ENCODE data around the gene NUBP2.

The NUBP2 gene

DNA sequence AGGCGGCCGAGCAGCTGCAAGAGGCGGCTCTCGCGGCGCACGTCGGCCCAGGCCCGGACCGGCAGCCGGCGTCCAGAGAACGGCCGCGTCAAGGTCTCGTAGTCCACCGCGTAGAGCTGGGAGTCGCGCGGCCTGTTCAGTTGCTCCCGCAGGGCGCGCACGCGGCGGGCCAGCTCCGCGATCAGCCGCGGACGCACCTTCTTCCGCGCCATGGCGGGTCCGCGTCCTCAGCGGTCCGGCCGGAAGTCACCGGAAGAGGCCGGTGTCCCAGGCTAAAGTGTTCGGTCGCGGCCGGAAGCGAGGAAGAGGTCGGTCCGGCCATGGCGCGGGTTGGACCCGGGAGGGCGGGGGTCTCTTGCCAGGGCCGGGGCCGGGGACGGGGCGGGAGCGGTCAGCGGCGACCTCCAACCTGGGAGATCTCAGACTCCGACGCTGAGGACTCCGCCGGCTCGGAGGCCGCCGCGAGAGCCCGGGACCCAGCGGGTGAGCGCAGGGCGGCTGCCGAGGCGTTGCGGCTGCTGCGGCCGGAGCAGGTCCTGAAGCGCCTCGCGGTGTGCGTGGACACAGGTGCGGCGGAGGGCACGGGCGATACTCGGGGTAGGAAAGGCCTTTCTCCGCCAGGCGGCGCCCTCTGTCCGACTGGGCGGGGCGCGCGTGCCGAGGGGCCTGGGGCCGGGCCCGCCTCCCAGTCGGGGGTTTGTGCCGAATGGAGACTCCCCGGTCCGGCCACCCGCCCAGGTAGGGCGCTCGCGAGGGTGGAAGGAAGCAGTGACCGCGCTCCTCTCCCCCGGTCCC lies 9.7 kb upstream of the NUBP2 start, which contains the start of gene MRPS34:
Gene MRPS34 (minus strand): TSS at position 227 of the 795 bp plus-strand sequence. CDS start 15 bp downstream, at position 212.
- peak; percentile 62 for DNase-seq

DNA sequence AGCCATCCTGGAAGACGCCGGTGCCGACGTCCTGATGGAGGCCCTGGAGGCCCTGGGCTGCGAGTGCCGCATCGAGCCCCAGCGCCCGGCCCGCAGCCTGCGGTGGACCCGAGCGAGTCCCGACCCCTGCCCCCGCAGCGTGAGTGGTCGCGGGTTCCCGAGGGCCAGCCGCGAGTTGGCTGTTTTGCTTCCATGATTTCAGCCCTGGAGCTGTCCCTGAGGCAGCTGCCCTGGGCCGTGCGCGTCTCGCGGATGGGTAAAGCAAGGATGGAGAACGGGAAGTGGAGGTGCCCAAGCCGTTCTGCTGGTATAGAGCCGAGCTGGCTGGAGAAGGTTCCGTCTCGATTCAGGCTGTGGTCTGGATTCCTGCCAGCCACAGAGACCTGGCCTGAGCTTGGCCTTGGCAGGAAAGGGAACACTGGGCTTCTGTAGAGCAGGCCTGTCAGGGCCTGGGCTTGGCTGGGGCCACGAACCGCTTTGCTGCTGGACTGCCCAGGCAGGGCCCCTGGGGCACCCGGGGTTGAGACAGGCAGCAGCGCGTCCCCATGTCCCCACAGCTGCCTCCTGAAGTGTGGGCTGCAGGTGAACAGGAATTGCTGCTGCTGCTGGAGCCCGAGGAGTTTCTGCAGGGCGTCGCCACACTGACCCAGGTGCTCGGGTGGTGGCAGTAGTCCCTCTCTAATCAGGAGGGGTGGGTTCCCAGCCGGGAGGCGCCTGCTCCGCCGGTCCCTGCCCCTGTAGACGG lies 8.9 kb upstream of the NUBP2 start:
- DNase-seq = no peak

DNA sequence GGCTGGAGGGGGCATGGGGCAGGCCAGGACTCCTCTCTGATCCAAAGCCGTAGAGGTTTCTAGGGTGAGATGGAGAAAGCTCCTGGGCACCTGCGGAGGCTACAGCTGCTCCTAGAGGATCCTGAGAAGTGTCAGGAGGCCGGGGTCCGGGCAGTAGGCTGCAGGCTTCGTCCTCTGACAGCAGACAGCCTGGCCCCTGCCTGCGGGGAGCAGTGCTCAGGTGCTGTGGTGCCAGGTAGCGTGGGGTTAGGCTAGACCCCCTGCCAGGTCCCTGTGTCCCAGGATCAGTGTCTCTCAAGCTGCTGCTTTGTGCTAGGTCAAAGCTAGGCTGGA lies 8.3 kb upstream of the NUBP2 start:
- DNase-seq = no peak

DNA sequence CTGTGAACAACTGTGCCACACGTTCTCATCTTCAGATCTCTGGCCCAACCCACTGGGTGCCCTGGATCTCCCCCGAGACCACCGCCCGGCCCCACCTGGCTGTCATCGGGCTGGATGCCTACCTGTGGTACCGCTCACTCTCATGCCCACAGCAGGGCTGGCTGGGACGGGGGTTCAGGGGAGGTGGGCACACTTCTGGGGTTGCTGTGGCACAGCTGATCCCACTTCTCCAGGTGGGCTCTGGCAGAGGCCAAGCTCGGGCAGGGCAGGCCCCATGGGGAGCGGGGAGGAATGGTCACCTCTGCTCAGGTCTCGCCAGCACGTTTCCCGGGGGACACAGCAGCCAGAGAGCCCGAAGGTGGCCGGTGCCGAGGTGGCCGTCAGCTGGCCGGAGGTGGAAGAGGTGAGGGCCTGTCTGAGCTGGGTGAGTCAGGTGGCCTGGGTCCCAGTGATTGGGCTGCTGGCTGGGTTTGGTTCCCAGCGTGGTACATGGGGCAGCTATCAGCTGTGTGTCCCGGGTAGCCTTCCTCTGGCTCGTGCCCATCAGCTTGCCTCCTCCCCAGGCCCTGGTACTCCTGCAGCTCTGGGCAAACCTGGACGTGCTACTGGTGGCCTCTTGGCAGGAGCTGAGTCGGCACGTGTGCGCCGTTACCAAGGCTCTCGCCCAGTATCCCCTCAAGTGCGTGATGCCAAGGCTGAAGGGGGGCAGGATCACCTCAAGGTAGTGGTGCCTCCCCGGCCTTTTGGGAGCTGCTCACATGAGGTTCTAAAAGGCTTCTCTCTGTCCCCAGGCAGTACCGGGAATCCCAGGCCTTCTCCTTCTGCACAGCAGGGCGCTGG lies 7.5 kb upstream of the NUBP2 start:
- no peak for DNase-seq

DNA sequence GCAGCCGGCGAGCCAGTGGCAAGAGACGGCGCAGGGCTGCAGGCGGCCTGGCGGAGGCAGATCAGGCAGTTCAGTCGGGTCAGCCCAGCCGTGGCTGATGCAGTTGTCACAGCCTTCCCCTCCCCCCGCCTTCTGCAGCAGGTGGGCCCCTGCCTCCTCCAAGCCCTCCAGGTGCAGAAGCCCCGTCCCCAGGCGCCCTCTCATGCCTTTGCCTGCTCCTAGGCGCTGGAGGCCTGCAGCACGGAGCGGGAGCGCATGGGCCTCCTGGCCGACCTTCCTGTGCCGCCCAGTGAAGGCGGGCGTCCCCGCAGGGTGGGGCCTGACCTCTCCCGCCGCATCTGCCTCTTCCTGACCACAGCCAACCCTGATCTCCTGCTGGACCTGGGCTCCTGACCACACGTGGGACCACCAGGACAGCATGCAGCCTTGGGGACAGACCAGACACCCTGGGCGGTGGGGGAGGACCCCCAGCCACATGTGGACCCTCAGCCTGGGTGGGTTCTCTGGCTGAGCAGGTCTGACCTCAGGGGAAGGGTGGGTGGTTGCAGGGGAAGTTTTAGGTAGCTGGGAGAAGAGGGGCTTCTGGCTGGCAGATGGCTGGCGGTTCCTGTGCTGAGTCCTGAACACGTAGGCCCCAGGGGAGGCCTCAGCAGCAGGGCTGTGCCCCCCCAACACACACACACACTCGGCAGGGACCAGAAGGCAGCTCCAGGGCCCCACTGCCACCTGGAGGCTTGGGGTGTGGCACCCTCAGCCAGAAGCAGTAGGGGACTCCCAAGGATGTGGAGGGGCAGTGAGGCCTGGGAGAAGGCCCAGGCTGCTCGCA lies 6.7 kb upstream of the NUBP2 start:
- no peak for DNase-seq

DNA sequence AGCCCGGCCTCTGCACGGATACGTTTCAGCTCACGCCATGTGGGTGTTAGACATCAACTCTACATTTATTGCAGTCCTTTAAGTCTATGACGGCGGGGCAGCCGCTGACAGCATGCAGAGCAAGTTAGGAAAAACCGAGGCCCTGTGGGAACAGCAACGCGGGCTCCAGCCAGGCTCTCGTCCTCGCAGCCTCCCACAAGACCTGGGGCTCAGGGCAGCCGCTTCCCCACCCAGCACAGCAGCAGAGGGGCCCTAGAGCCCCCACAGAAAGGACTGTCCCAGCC lies 6.1 kb upstream of the NUBP2 start:
- DNase-seq = no peak

DNA sequence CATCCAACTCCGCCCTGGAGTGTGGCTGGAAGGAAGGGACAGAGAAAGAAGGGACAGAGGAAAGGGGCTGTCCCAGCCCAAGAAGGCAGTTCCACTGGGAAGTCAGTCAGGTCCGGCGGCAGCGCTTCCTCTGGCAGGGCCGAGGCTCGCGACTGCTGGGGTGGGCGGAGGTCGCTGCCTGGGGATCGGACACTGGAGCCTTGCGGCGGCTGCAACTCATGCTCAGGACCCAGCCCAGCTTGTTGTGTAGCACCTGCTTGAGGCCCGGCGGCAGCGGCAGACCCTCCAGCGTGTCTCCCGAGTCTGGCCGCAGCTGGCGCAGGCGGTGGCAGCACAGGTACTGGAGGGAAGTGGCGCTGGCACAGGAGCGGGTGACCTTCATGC lies 5.8 kb upstream of the NUBP2 start:
- no peak for DNase-seq

DNA sequence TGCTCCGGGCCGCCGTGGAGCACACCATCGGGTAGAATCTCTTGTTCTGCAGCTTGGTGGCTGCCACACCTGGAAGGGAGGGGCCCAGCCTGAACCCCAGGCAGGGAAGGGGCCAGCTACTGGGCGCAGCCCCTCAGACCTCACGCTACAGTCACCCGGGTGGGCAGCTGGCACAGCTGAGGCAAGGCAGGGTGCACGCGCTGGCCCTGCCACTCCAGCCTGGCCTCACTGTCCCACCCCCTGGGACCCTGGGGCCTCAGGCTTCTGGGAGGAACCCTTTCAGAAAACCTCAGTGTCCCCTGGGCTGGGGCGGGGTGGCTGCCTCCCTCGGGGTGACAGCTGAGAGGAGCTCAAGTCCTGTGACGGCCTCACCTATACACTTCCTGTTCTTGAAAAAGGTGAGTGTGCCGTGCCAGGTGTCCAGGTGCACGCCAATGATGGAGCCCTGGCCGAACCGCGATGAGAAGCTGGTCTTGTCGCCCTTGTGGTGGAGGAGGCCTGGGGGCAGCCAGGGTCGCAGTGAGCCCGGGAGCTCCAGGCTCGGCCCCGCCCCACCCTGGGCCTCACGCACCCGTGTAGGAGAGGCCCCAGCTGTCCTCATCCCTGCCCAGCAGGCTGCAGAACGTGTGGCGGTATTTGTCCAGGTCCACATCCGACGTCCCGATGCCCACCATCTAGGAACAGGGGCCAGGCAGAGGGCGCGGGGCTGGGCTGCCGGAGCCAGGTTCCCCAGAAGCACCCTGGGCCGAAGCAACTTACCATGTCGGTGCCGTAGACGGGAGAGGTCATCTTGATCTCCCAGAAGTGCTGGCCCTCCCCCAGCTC lies 5.2 kb upstream of the NUBP2 start:
- DNase-seq = no peak

DNA sequence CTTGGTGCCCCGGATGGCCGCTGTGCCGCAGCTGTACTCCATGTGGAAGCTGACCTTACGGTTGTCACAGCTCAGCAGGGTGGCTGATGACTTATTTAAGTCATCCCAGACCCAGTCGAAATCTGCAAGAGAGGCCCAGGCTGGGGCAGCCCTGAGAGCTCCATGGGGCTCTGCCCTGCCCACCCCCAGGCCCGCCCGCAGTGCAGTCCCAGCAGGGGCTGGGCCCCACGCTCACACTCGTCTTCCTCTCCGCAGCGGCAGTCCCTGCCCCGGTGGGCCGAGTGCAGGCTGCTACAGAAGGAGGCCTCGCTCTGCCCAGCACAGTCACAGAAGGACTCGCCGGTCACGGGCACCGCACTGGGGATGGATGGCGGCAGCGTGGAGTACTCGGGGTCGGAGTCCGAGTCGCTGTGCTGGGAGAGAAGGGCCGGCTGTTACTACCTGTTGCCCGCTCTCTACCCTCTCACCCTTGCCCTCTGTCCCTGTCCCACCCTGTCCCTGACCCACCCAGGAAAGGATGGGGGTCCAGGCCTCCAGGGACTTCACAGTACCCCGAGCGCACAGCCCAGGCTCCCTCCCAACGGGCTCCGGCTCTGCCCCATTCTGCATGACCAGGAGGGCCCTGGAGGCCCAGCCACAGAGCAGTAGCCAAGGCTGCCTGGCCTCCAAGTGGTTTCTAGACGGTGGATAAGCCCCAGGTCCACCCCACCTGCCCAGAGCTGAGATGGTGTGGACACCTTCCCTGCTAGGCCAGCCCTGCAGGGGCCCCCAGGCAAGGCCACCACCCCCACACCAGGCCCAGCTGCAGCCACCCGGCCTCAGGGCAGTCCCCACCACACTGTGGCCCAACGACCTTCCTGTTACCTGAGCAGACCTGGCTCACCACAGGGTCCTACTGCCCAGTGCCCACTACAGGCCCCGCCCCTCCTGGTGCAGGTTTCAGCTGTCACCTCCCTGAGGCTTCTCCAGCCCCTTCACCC lies 4.3 kb upstream of the NUBP2 start:
- no peak for DNase-seq

DNA sequence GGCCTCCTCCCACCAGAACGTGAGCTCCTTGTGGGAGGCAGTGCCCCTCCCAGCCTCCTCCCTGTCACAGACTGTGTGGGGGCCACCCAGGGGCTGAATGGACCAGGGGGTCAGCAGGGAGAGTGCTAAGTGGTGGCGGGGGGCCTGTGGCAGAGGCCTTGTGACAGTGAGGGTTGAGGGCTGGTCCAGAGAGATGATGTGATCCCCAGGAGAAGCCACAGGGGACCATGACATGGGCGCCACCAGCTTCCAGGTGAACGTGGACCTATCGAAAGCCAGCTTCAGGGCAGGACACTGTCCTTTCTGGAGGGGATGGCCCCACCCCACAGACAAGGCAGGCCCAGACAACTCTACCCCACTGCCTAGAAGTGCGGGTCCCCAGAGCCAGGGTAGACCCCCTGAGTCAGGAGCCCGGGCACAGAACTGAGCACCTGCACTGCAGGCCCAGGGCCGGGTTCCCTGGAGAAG lies 3.5 kb upstream of the NUBP2 start:
- no peak for DNase-seq

DNA sequence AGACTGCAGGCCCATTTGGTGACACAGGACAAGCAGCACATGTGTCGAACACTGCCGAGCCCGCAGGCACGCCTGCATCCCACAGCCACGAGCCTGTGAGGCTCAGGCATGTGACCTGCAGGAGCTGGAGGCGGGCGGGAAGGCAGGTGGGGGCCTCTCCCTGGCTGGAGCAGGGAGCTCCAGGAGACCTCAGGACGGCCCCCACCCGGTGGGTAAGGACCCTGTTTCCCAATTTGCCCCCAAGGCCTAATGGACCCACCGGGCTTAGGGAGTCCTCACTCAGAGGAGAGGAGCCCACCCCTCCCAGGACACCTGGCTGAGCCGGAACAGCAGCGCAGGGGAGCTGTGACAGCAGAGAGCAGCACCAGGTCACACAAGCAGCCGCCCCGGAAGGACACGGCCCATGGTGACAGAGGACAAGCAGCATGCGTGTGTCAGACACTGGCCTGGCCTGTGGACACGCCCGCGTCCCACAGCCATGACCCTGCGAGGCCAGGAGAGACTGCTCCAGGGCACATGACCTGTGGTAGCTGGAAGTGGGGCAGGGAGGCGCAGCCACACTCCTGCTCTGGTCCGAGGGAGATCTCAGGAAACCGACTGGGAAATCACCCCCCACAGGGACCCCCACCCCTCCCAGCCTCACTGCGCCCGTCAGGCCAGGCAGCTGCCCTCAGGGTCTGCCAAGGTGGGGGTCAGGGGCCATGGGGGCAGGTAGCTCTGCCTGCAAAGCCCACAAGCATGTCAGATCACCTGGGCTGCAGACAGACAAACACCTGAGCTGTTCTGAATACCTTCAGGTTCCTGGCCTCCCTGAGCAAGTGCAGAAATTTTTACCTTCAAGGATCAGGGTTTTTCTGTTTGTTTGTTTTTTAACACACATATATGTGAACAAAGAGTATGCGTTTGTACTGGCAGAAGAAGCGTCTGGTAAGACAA lies 2.8 kb upstream of the NUBP2 start:
- DNase-seq = no peak

DNA sequence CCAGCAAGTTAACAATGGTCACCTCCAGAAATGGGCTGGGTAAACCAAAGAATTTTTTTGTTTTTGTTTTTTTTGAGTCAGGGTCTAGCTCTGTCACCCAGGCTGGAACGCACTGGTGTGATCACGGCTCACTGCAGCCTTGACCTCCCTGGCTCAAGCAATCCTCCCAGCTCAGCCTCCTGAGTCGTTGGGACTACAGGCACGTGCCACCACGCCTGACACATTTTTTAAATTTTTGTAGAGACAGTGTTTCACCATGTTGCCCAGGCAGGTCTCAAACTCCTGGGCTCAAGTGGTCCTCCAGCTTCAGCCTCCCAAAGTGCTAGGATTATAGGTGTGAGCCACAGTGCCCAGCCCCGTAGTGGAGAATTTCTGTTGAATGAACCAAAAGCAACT lies 2.1 kb upstream of the NUBP2 start:
- DNase-seq = no peak

DNA sequence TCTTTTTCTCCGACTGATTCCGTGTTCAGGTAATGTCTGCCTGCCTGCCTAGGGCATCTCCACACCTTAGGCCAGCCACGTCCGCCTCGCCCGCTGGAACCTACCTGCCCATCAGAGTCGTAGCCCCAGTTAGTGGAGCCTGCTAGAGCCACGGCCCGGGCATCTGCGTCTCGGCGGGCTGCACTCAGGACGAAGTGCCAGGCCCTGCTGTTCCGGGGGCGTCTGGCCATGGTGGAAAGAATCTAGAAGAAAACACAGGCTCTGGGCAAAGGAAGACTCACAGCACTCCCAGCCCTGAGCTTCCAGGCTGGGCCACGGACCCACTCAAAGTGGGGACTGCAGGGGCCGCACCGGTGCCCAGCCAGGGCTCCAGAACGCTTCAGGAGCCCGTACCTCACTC lies 1.5 kb upstream of the NUBP2 start:
- no peak for DNase-seq

DNA sequence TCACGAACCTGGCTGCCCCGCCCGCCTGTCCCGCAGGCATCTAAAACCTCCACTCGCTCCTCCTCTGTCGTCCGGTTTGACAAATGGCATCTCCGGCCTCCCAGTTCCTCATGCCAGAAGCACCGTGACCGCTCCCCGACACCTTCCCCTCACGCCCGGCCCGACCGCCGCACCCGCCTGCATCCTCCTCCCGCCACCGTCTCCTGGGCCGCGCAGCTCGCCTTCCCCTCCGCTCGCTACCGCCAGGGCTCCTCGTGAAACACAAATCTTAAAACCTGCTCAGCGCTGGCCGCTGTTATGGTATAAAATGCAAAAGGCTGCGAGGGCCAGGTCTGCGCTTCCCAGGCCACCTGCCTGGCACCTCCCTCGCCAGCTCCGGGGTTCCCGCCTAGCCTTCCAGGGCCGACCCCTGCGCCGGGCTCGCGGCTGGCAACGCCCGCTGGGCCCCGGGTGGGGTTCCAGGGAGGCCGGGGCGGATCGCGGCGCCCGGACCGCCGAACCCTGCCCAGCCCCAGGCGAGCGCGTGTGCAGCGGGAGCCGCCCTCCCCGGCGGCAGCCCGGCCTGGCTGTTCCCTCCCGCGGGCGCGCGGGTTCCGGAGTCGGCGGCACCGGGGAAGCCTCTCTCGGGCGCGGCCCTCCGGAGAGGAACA lies 877 bp upstream of the NUBP2 start:
- DNase-seq = no peak

DNA sequence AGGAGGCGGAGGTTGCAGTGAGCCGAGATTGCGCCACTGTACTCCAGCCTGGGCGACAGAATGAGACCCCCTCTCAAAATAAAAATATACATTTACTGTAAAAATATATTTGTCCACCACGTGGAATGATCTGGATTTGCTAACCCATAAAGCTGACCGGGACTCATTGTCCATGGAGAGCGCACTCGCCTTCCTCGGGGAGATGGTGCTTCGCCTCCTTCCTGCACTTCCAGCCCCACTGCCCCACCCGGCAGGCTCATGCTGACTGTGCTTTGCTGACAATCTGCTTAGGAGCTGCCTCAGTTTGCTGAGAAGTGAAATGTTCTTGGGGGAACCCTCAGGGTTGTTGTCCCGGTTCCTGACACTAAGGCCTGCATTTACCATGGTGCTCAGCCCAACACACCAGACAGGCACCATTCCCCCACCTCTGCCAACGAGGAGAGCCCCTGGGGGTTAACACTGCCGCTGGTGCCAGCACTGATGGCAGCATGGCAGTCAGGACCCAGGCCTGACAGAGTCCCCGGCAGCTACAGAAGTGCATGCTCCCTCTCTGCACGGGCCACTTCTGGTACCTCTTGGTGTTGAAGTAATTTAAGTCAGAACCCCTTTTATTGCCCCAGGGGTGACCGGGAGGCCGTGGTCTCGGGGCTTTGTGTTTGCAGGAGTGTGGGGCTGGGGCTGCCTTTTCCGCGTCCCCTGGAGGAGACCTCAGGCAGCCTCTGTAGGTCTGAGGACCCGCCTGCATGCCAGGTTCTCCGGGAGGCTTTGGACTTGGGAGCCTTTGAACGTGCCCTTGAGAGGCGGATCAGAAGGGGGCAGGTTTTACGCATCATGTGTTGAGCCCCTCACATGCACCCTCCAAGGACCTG lies 2.5 kb downstream of the NUBP2 start:
- no peak for DNase-seq

DNA sequence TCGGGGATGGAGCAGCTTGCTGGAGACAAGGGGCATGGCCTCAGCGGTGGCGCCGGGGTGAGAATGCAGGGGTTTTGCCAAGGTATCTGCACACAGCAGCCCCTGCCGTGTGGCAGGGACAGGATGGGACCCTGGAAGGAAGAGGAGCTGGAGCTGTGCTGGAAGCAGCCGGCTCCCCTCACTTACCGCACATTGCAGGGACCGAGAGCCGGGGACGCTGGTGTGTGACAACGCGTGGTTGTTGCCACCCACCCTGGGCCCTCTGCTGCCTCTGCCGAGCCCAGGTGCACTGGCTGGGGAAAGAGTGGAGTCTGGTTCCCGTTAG lies 3.0 kb downstream of the NUBP2 start:
- DNase-seq = no peak

DNA sequence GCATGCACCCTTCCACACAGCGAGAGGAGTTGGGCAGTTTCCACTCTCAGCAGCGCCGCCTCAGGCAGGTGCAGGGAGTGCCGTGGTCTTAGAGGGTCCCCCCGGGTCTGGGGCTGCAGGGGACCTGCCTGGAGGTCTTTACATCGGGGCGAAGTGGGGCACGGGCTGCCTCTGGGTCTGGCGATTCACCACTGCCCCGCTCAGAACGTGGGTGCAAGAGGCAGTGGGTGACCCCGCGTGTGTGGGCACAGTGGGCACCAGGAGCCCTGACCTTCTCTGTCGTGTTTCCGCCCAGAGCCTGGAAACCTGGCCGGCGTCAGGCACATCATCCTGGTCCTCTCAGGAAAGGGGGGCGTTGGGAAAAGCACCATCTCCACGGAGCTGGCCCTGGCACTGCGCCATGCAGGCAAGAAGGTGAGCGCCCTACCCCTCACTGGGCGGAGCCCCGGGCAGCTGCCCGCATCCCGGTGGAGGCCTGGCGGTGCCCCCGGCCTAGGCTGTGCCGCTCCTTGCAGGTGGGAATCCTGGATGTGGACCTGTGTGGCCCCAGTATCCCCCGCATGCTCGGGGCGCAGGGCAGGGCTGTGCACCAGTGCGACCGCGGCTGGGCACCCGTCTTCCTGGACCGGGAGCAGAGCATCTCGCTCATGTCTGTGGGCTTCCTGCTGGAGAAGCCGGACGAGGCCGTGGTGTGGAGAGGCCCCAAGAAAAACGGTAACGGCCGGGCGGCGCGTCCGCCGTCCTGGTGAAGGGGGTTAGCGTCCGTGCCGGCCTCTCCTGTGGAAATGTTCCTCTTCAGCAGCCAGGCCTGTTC lies 3.7 kb downstream of the NUBP2 start:
- no peak for DNase-seq

DNA sequence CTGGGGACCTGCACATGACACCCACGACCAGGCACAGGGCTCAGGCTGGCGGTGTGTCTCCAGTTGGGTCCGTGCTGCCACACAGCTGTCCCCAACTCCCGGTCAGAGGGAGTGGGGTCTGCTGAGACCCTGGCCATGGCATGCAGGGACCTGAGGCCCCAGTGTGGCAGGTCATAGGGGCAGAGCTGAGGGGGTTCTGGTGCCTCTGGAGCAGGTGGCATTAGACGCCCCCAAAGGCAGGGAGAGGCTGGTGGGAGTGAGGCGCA lies 4.2 kb downstream of the NUBP2 start:
- DNase-seq = no peak
